CD4-positive, alpha-beta memory T cell (primary cell): ENCODE results near the gene FBXO21. TPM values are rescaled to one million over a fixed set of nuclear protein-coding genes. Genes with fewer than 3 reads are reported as not detected.
"Not testable (repeated sequence)": the region's sequence is repeated elsewhere in the genome, so short reads cannot be mapped to it uniquely, and the experiment has no call there.

Experiments used
- CTCF ChIA-PET: fragments of 350-600 bp; sonication (Branson Sonifier 250); formaldehyde crosslinking; loops from one replicate; lab custom pipeline; 2021; ENCODE audit warnings: inconsistent platforms; ENCODE audit not compliant: partially characterized antibody; lab: Charles Lee
- POLR2A ChIA-PET: fragments of 350-600 bp; sonication (Branson Sonifier 250); formaldehyde crosslinking; loops from one replicate; lab custom pipeline; 2021; ENCODE audit not compliant: partially characterized antibody; lab: Charles Lee
- DNase-seq, 5 donors: peaks; one replicate each; pipeline versions ENCODE4 v3.0.0 to v3.0.0-alpha.2; 2020 to 2022; ENCODE audit warnings: mixed read lengths in 1 of 5
- H3K27ac ChIP-seq: one replicate; pipeline ENCODE4 v1.7.0; 2013; ENCODE audit warnings: low read depth, low read length
- H3K27me3 ChIP-seq: 2 replicates; pipeline ENCODE4 v1.7.0; 2013; ENCODE audit warnings: mild to moderate bottlenecking, low read length, moderate library complexity; ENCODE audit not compliant: insufficient read depth
- H3K36me3 ChIP-seq: 2 replicates; pipeline ENCODE4 v1.7.0; 2013; ENCODE audit warnings: mild to moderate bottlenecking, low read length, moderate library complexity; ENCODE audit not compliant: insufficient read depth
- H3K4me1 ChIP-seq: 2 replicates; pipeline ENCODE4 v1.7.0; 2013; ENCODE audit warnings: mild to moderate bottlenecking, low read length, moderate library complexity; ENCODE audit not compliant: insufficient read depth
- H3K4me3 ChIP-seq, 2 donors: one replicate each; pipeline ENCODE4 v1.7.0; 2013; ENCODE audit warnings: low read length in 2 of 2, mild to moderate bottlenecking in 1 of 2
- H3K9me3 ChIP-seq, 2 donors: one replicate each; pipeline ENCODE4 v1.7.0; 2013; ENCODE audit warnings: low read length in 2 of 2, control low read depth in 1 of 2; ENCODE audit not compliant: control insufficient read depth in 1 of 2
- H3K27ac Mint-ChIP-seq, 7 donors: one replicate each; pipeline ENCODE4 v1.8.0; 2020 to 2021; ENCODE audit warnings: mixed read lengths in 7 of 7, mild to moderate bottlenecking in 6 of 7, inconsistent platforms in 3 of 7, moderate library complexity in 3 of 7
- H3K27me3 Mint-ChIP-seq, 2 donors: one replicate each; pipeline ENCODE4 v1.8.0; 2020 to 2021; ENCODE audit warnings: mixed read lengths in 2 of 2
- H3K36me3 Mint-ChIP-seq, 2 donors: one replicate each; pipeline ENCODE4 v1.8.0; 2020 to 2021; ENCODE audit warnings: mixed read lengths in 2 of 2, inconsistent platforms in 1 of 2, mild to moderate bottlenecking in 1 of 2
- H3K4me1 Mint-ChIP-seq, 4 donors: one replicate each; pipeline ENCODE4 v1.8.0; 2020 to 2021; ENCODE audit warnings: mixed read lengths in 4 of 4, mild to moderate bottlenecking in 1 of 4
- H3K4me3 Mint-ChIP-seq, 8 donors: one replicate each; pipeline ENCODE4 v1.8.0; 2020 to 2021; ENCODE audit warnings: mixed read lengths in 8 of 8, mild to moderate bottlenecking in 7 of 8, moderate library complexity in 6 of 8, inconsistent platforms in 3 of 8
- H3K9me3 Mint-ChIP-seq, 8 donors: one replicate each; pipeline ENCODE4 v1.8.0; 2020 to 2021; ENCODE audit warnings: mixed read lengths in 8 of 8, mild to moderate bottlenecking in 5 of 8, inconsistent platforms in 3 of 8, moderate library complexity in 1 of 8
- intact Hi-C: fragments of 100-400 bp; cut with micrococcal nuclease; formaldehyde crosslinking; loops from one replicate; pipeline ENCODE4 v1.15.1; 2023
- polyA plus RNA-seq, 2 donors: library from polyadenylated mRNA; unstranded; fragments of 300-500 nt; fragmentation: Illumina TruSeq; gene quantifications; one replicate each; pipeline ENCODE4 v1.2.3, GENCODE V29; 2021
- total RNA-seq, 2 experiments: library from RNA; stranded (reverse); gene quantifications; one replicate each; pipeline ENCODE4 v1.2.3, GENCODE V29; 2021

Gene FBXO21
- total and polyA plus RNA-seq, 4 experiments from 2014 or later, result 41.9 to 61.4 (median 49.9) TPM

GRCh38 chr12:117100251-117100650 lies 90.0 kb downstream of the FBXO21 start:
- intact Hi-C loops, result no loop called here
- Histone ChIP-seq H3K4me3 (no peak overlapping the region), H3K36me3 (no peaks in the 10 kb centered on the region), H3K4me1 (peaks cover 24% of the 10 kb centered on the region), H3K27ac (no peak overlapping the region), H3K27me3 (no peaks in the 10 kb centered on the region), H3K9me3 (no peaks in the 10 kb centered on the region)
- Mint-ChIP-seq H3K36me3 (peaks cover 0 to 3% of the 10 kb centered on the region in 2 donors), H3K27me3 (peaks cover 6 to 11% of the 10 kb centered on the region in 2 donors), H3K27ac (peak overlapping the region in 2 of 7 donors; percentile 17 to 77), H3K9me3 (no peaks in the 10 kb centered on the region), H3K4me3 (peak overlapping the region; percentile 31 to 88 (median 76)), H3K4me1 (peaks cover 5 to 34% (median 18%) of the 10 kb centered on the region in 4 donors)
- ChIA-PET POLR2A (no interaction called here), CTCF (interaction anchor here (1.0 kb wide), 1 partner anchor 20 kb away, joined by 5 read pairs; no protein-coding TSS in a partner anchor)
- no peak for DNase-seq

DNA sequence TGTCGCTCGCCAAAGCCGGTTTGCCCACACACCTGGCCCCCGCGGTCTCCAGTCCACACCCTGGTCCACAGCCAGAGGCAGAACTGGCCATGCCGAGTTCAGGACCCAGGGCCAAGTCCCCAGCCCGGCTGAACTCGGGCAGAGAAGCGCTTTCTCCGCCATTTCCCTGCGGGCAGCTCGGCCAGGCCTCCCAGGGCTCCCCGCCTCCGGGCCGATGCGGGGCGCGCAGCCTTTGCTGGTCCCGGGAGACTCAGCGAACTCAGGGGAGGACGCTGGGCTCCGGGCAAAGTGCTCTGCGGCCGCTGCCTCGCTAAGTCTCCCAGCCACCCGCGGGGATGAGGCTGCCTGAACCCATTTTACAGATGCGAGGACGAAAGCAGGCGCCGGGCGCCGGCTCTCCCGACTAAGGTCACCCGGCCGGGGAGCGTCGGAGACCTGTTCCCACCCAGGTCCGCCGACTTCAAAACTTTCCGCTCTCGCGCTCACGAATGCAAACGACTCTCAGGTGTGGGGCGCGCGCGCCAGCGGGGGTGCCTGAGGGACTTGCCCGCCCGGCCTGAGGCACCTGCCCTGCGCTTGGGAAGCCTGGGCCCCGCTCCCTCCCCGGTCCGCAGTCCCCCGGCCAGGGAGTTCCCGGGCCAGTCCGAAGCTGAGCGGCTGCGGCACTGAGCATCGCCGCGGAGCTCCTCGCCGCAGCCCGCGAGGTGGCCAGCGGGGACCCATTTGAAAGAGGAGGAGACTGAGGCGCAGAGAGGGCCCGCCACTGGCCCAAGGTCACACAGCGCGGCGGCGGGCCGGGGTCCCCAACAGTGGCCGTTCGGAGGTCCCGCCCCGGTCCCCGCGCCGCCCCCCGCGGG lies 91.7 kb downstream of the FBXO21 start:
- peaks cover 23% of the 10 kb centered on the region for H3K4me1 ChIP-seq
- intact Hi-C loops, result loop anchor here (1.0 kb wide), 1 partner anchor 36 kb away; no protein-coding TSS in a partner anchor
- POLR2A ChIA-PET, result interaction anchor here (1.7 to 1.8 kb wide), 2 partner anchors 35 to 36 kb away, joined by 5 to 9 read pairs; no protein-coding TSS in a partner anchor
- CTCF ChIA-PET, result interaction anchor here (2.0 kb wide), 1 partner anchor 72 kb away, joined by 7 read pairs; no protein-coding TSS in a partner anchor
- no peak overlapping the region for H3K27ac ChIP-seq
- peak; percentile 12 to 45 (median 22) for DNase-seq
- no peaks in the 10 kb centered on the region for H3K9me3 ChIP-seq
- Mint-ChIP-seq H3K9me3 (no peaks in the 10 kb centered on the region), H3K4me1 (peaks cover 5 to 34% (median 18%) of the 10 kb centered on the region in 4 donors), H3K4me3 (peak overlapping the region; percentile 46 to 86 (median 82)), H3K27ac (peak overlapping the region in 1 of 7 donors; percentile 56), H3K27me3 (peaks cover 6 to 11% of the 10 kb centered on the region in 2 donors), H3K36me3 (peaks cover 0 to 3% of the 10 kb centered on the region in 2 donors)
- no peaks in the 10 kb centered on the region for H3K27me3 ChIP-seq
- peak overlapping the region; percentile 12 to 51 for H3K4me3 ChIP-seq
- H3K36me3 ChIP-seq, result no peaks in the 10 kb centered on the region

GRCh38 chr12:117098024-117098360 lies 92.3 kb downstream of the FBXO21 start:
- H3K27me3 ChIP-seq, result no peaks in the 10 kb centered on the region
- ChIA-PET CTCF (interaction anchor here (0.9 to 2.0 kb wide), 2 partner anchors 72 to 394 kb away, joined by 3 to 7 read pairs; no protein-coding TSS in a partner anchor), POLR2A (interaction anchor here (1.7 to 1.8 kb wide), 2 partner anchors 35 to 36 kb away, joined by 5 to 9 read pairs; no protein-coding TSS in a partner anchor)
- Mint-ChIP-seq H3K36me3 (peaks cover 0 to 3% of the 10 kb centered on the region in 2 donors), H3K4me3 (peak overlapping the region; percentile 74 to 87 (median 83)), H3K9me3 (no peaks in the 10 kb centered on the region), H3K27ac (peak overlapping the region in 5 of 7 donors; percentile 3 to 75 (median 56)), H3K27me3 (peaks cover 6 to 11% of the 10 kb centered on the region in 2 donors), H3K4me1 (peaks cover 5 to 34% (median 18%) of the 10 kb centered on the region in 4 donors)
- H3K4me1 ChIP-seq, result peaks cover 23% of the 10 kb centered on the region
- H3K27ac ChIP-seq, result no peak overlapping the region
- H3K36me3 ChIP-seq, result no peaks in the 10 kb centered on the region
- H3K4me3 ChIP-seq, result peak overlapping the region; percentile 12 to 51
- no peaks in the 10 kb centered on the region for H3K9me3 ChIP-seq
- intact Hi-C loops, result no loop called here
- DNase-seq, result no peak

- Histone ChIP-seq H3K27ac (no peak overlapping the region), H3K4me1 (peaks cover 23% of the 10 kb centered on the region), H3K36me3 (no peaks in the 10 kb centered on the region), H3K9me3 (no peaks in the 10 kb centered on the region), H3K4me3 (no peak overlapping the region), H3K27me3 (no peaks in the 10 kb centered on the region)
- POLR2A ChIA-PET, result interaction anchor here (1.8 kb wide), 1 partner anchor 34 kb away, joined by 9 read pairs; no protein-coding TSS in a partner anchor
- H3K4me1 Mint-ChIP-seq, result peaks cover 5 to 34% (median 18%) of the 10 kb centered on the region in 4 donors
- intact Hi-C loops, result no loop called here
- peaks cover 0 to 3% of the 10 kb centered on the region in 2 donors for H3K36me3 Mint-ChIP-seq
- no peak for DNase-seq
- CTCF ChIA-PET, result interaction anchor here (0.9 to 2.0 kb wide), 2 partner anchors 71 to 394 kb away, joined by 3 to 7 read pairs; no protein-coding TSS in a partner anchor
- H3K27ac Mint-ChIP-seq, result no peak overlapping the region
- H3K9me3 Mint-ChIP-seq, result no peaks in the 10 kb centered on the region
- peaks cover 6 to 11% of the 10 kb centered on the region in 2 donors for H3K27me3 Mint-ChIP-seq
- peak overlapping the region in 4 of 8 donors; percentile 6 to 43 (median 23) for H3K4me3 Mint-ChIP-seq
These were observed 93.1 kb downstream of the FBXO21 start for GRCh38 chr12:117097159-117097558.

- Mint-ChIP-seq H3K4me1 (peaks cover 5 to 39% (median 18%) of the 10 kb centered on the region in 4 donors), H3K27me3 (peaks cover 6 to 11% of the 10 kb centered on the region in 2 donors), H3K36me3 (peaks cover 0 to 3% of the 10 kb centered on the region in 2 donors), H3K4me3 (peak overlapping the region in 1 of 8 donors; percentile 59), H3K27ac (no peak overlapping the region), H3K9me3 (no peaks in the 10 kb centered on the region)
- POLR2A ChIA-PET, result no interaction called here
- H3K36me3 ChIP-seq, result no peaks in the 10 kb centered on the region
- H3K4me1 ChIP-seq, result peaks cover 23% of the 10 kb centered on the region
- intact Hi-C loops, result no loop called here
- H3K27ac ChIP-seq, result no peak overlapping the region
- H3K27me3 ChIP-seq, result no peaks in the 10 kb centered on the region
- no peak overlapping the region for H3K4me3 ChIP-seq
- CTCF ChIA-PET, result no interaction called here
- DNase-seq, result no peak
- H3K9me3 ChIP-seq, result no peaks in the 10 kb centered on the region
These were observed 93.7 kb downstream of the FBXO21 start for GRCh38 chr12:117096501-117097042.

- H3K27ac ChIP-seq, H3K27me3 ChIP-seq, DNase-seq, POLR2A ChIA-PET, intact Hi-C loops, H3K36me3 ChIP-seq, H3K9me3 ChIP-seq, H3K27ac Mint-ChIP-seq, H3K4me3 Mint-ChIP-seq, H3K4me3 ChIP-seq, H3K9me3 Mint-ChIP-seq, H3K27me3 Mint-ChIP-seq, H3K36me3 Mint-ChIP-seq: not testable (repeated sequence)
- CTCF ChIA-PET, result interaction anchor here (1.2 kb wide), 1 partner anchor 13 kb away, joined by 4 read pairs; no protein-coding TSS in a partner anchor
- peaks cover 22% of the 10 kb centered on the region for H3K4me1 ChIP-seq
- H3K4me1 Mint-ChIP-seq, result peaks cover 5 to 36% (median 16%) of the 10 kb centered on the region in 4 donors
These were observed 95.1 kb downstream of the FBXO21 start for GRCh38 chr12:117095191-117095590.
